ENCODE measurements around the gene ZSCAN21. TPM values are rescaled to one million over a fixed set of nuclear protein-coding genes. Genes with fewer than 3 reads are reported as not detected.
A peak's percentile ranks its signal among the peaks of the same experiment; 100 is the strongest.

The ZSCAN21 gene
- total and polyA plus RNA-seq, 4 donors = 4.7 to 13.1 (median 7.1) TPM

GRCh38 chr7:100098913-100099312 is 49.3 kb downstream of the ZSCAN21 start:
- Histone ChIP-seq H3K27ac (ENCODE audit: low read depth in 1 of 2, low read length in 1 of 2) (no peak overlapping the region), H3K4me1 (ENCODE audit: control insufficient read depth in 5 of 5, insufficient read depth in 5 of 5, low read length in 5 of 5) (peaks cover 0 to 15% (median 11%) of the 10 kb centered on the region in 5 donors), H3K36me3 (ENCODE audit: control insufficient read depth in 4 of 4, insufficient read depth in 4 of 4, low read length in 4 of 4) (peaks cover 21 to 48% (median 42%) of the 10 kb centered on the region in 4 donors), H3K27me3 (ENCODE audit: control insufficient read depth in 3 of 3, insufficient read depth in 3 of 3, low read length in 2 of 3) (no peaks in the 10 kb centered on the region), H3K9ac (ENCODE audit: insufficient read depth in 1 of 2, low read length in 2 of 2) (no peak overlapping the region), H3K9me3 (ENCODE audit: control insufficient read depth in 4 of 4, insufficient read depth in 3 of 4, low read length in 3 of 4) (no peaks in the 10 kb centered on the region), H3K4me3 (no peak overlapping the region)
- ATAC-seq (ENCODE audit: insufficient read depth, low FRiP score) (no peak), DNase-seq (no peak)
- 81 to 91% methylated on average over 10 of the region's 10 CpGs for WGBS, 2 donors
- no peak for TF ChIP-seq CTCF (IDR thresholded peaks at IDR 0.05; ENCODE audit: control extremely low read depth, extremely low read depth)

DNA sequence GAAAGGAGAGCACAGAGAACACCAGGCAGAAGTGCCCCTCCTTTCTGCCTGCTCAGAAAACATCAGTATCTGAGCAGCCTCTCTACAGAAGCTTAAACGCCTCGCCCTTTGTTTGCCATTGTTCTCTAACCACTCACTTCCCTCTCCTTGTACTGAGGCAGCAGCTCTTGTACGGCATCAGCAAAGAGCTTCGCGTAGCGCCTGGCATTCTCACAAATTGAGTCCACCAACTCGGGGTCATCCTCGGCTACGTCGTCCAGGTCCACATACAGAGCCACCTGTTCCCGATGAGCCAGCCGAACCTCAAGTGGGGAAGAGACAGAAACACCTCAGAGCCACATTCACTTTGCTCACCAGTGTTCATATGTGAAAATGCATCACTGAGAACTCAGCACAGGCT is 49.9 kb downstream of the ZSCAN21 start:
- Histone ChIP-seq H3K4me3 (no peak overlapping the region), H3K9ac (ENCODE audit: insufficient read depth in 1 of 2, low read length in 2 of 2) (peak overlapping the region in 1 of 2 donors; percentile 76), H3K27me3 (ENCODE audit: control insufficient read depth in 3 of 3, insufficient read depth in 3 of 3, low read length in 2 of 3) (no peaks in the 10 kb centered on the region), H3K36me3 (ENCODE audit: control insufficient read depth in 4 of 4, insufficient read depth in 4 of 4, low read length in 4 of 4) (peaks cover 16 to 48% (median 40%) of the 10 kb centered on the region in 4 donors), H3K4me1 (ENCODE audit: control insufficient read depth in 5 of 5, insufficient read depth in 5 of 5, low read length in 5 of 5) (peaks cover 0 to 15% (median 11%) of the 10 kb centered on the region in 5 donors), H3K27ac (ENCODE audit: low read depth in 1 of 2, low read length in 1 of 2) (no peak overlapping the region), H3K9me3 (ENCODE audit: control insufficient read depth in 4 of 4, insufficient read depth in 3 of 4, low read length in 3 of 4) (no peaks in the 10 kb centered on the region)
- DNase-seq = no peak
- ATAC-seq (ENCODE audit: insufficient read depth, low FRiP score) = no peak
- WGBS, 2 donors = 50 to 76% methylated on average over 12 of the region's 12 CpGs
- no peak for TF ChIP-seq CTCF (IDR thresholded peaks at IDR 0.05; ENCODE audit: control extremely low read depth, extremely low read depth)

DNA sequence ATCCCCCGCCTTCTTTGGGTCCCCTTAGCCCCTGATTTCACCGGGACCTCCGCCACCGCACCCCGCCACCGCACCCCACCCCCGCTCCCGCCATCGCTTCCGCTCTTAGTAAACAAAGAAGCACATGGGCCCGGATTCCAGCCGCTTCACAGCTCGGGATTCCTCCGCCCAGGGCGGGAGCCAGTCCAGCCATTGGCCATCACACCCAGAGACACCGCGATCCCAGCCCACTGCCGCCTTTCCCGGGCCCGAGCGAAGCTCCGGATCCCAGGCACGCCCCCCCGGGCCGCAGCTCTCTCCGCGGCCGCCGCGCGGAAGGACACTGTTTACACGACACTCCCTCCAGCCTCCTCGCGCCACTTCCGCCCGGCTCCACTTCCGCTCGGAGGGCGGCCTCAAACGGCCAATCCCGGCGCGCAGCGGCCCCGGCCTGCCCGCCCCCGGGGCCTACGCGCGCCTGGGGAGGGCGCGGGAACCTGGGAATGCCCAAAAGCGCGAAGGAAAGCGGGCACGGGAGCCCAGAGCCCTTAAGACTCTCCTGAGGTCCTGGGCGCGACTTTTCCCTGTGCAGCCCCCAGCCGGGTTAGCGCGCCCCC is 50.9 kb downstream of the ZSCAN21 start:
- ATAC-seq (ENCODE audit: insufficient read depth, low FRiP score) (peak; percentile 93), DNase-seq (peak; percentile 96 to 98 (median 97))
- Histone ChIP-seq H3K9ac (ENCODE audit: insufficient read depth in 1 of 2, low read length in 2 of 2) (peak overlapping the region; percentile 44 to 76), H3K36me3 (ENCODE audit: control insufficient read depth in 4 of 4, insufficient read depth in 4 of 4, low read length in 4 of 4) (peaks cover 18 to 42% (median 40%) of the 10 kb centered on the region in 4 donors), H3K4me1 (ENCODE audit: control insufficient read depth in 5 of 5, insufficient read depth in 5 of 5, low read length in 5 of 5) (peaks cover 0 to 15% (median 11%) of the 10 kb centered on the region in 5 donors), H3K9me3 (ENCODE audit: control insufficient read depth in 4 of 4, insufficient read depth in 3 of 4, low read length in 3 of 4) (no peaks in the 10 kb centered on the region), H3K4me3 (peak overlapping the region; percentile 76), H3K27me3 (ENCODE audit: control insufficient read depth in 3 of 3, insufficient read depth in 3 of 3, low read length in 2 of 3) (no peaks in the 10 kb centered on the region), H3K27ac (ENCODE audit: low read depth in 1 of 2, low read length in 1 of 2) (peak overlapping the region; percentile 79 to 84)
- TF ChIP-seq CTCF (IDR thresholded peaks at IDR 0.05; ENCODE audit: control extremely low read depth, extremely low read depth) = no peak
- WGBS, 2 donors = 0 to 1% methylated on average over 57 to 61 of the region's 61 CpGs

All from lung (tissue), 12 donors.